PFSK-1 (cell line): ENCODE results near the gene ZNF765. TPM values are rescaled to one million over a fixed set of nuclear protein-coding genes. Genes with fewer than 3 reads are reported as not detected.
A peak's percentile ranks its signal among the peaks of the same experiment; 100 is the strongest.

Experiments used
- FOXP2 ChIP-seq: optimal IDR thresholded peaks from 2 replicates; pipeline ENCODE3; 2011; ENCODE audit warnings: borderline replicate concordance, control low read depth, inconsistent platforms; ENCODE audit not compliant: insufficient read depth; ENCODE audit errors: extremely low read length, extremely low read depth
- POLR2AphosphoS5 ChIP-seq: IDR thresholded peaks from 2 replicates; pipeline ENCODE4 v1.6.1; 2012; ENCODE audit warnings: low read depth, mild to moderate bottlenecking, control low read depth, low read length, moderate library complexity
- SIN3A ChIP-seq: IDR thresholded peaks from 2 replicates; pipeline ENCODE4 v1.6.1; 2012; ENCODE audit warnings: mild to moderate bottlenecking, low read length, moderate library complexity, borderline replicate concordance; ENCODE audit not compliant: insufficient read depth
- TAF1 ChIP-seq: IDR thresholded peaks from 2 replicates; pipeline ENCODE4 v1.6.1; 2012; ENCODE audit warnings: low read length, control low read depth, borderline replicate concordance; ENCODE audit not compliant: insufficient read depth
- polyA plus RNA-seq: library from polyadenylated mRNA; unstranded; fragments of >200 nt; gene quantifications from one replicate; pipeline ENCODE4 v1.2.1, GENCODE V29; 2012; ENCODE audit warnings: low read depth, missing spikeins; ENCODE audit not compliant: insufficient read length
- TF ChIP-seq, protein P1 (sequence below), 2 experiments: IDR thresholded peaks; 2 replicates each; pipeline versions ENCODE4 v1.6.1 to v1.8.0; 2011 to 2012; ENCODE audit warnings: low read depth in 2 of 2, low read length in 2 of 2, control low read depth in 1 of 2, inconsistent platforms in 1 of 2, mild to moderate bottlenecking in 1 of 2, moderate library complexity in 1 of 2; ENCODE audit not compliant: insufficient read depth in 1 of 2

The ZNF765 gene
- 2.0 TPM for polyA plus RNA-seq

DNA sequence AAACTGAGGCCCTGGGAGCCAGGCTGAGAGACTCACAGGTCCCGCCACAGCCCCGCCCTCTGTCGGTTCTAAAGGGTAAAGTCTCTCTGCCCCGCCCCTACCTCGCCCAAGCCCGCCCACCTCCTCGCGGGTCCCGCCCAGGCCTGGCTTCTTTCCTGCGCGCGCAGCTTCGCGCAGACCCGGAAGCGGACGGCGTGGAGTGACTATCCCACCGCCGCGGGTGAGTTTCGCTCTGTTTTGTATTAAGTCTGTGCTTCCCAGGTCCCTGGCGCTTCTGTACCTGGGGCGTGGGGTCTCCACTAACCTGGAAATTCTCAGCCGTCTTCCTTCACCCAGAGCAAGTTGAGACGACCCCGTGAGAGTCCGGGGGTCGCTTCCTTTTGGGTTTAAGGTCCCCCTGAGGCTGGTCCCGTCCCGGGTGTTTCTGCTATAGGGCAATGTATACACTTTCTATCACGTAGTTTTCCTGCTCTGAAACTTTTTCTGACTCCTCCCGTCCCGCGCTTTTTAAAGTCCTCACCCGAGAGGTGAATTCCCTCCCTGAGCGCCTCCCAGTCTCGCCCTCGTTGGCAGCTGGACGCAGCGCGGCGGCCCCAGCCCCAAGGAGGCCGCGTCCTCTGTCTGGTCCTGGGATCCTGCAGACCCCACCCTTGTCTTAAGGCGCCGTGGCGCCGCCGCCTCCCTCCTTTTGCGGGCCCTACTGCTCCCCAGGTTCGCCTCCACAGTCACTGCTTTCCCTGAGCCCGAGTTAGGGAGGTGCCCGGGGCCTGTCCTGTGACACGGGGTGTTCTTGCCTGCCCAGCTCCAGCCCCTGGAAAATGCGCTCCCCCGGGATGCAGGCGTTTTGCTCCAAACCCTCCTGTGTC lies at the start of gene ZNF765:
Gene ZNF765 (plus strand): TSS at position 176 of the 866 bp plus-strand sequence. CDS start 2,867 bp downstream, outside the sequence.
- peak; percentile 81 for TF ChIP-seq POLR2AphosphoS5
- peak; percentile 67; the same call in 1 of the 2 replicates for TF ChIP-seq SIN3A
- TF ChIP-seq, protein P1, sequence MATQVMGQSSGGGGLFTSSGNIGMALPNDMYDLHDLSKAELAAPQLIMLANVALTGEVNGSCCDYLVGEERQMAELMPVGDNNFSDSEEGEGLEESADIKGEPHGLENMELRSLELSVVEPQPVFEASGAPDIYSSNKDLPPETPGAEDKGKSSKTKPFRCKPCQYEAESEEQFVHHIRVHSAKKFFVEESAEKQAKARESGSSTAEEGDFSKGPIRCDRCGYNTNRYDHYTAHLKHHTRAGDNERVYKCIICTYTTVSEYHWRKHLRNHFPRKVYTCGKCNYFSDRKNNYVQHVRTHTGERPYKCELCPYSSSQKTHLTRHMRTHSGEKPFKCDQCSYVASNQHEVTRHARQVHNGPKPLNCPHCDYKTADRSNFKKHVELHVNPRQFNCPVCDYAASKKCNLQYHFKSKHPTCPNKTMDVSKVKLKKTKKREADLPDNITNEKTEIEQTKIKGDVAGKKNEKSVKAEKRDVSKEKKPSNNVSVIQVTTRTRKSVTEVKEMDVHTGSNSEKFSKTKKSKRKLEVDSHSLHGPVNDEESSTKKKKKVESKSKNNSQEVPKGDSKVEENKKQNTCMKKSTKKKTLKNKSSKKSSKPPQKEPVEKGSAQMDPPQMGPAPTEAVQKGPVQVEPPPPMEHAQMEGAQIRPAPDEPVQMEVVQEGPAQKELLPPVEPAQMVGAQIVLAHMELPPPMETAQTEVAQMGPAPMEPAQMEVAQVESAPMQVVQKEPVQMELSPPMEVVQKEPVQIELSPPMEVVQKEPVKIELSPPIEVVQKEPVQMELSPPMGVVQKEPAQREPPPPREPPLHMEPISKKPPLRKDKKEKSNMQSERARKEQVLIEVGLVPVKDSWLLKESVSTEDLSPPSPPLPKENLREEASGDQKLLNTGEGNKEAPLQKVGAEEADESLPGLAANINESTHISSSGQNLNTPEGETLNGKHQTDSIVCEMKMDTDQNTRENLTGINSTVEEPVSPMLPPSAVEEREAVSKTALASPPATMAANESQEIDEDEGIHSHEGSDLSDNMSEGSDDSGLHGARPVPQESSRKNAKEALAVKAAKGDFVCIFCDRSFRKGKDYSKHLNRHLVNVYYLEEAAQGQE (IDR thresholded peaks at IDR 0.05; ENCODE audit: insufficient read depth in 1 of 2, low read depth in 2 of 2, low read length in 2 of 2), result no peak
- peak; percentile 70; the same call in 1 of the 2 replicates for TF ChIP-seq TAF1
- TF ChIP-seq FOXP2, result no peak

DNA sequence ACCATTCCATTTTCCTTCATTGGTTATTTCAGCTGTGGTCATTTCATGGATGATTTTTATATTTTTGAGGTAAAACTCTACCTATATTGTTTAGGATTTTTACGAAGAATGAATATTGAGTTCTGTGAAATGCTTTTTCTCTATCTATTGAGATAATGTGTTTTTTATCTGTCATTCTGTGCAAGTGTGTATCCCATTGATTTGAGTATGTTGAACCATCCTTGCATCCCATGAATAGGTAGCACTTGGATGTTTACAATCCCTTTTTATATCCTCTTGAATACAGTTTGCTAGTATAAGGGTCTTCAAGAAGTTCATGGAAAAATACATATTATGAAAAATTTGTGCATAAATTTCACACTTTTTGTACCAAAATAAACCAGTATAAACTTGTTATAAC lies 39.2 kb upstream of the ZNF765 start:
- TF ChIP-seq POLR2AphosphoS5, result no peak
- no peak for TF ChIP-seq TAF1
- no peak for TF ChIP-seq FOXP2
- no peak for TF ChIP-seq SIN3A
- TF ChIP-seq, protein P1 (IDR thresholded peaks at IDR 0.05; ENCODE audit: insufficient read depth in 1 of 2, low read depth in 2 of 2, low read length in 2 of 2), result no peak

DNA sequence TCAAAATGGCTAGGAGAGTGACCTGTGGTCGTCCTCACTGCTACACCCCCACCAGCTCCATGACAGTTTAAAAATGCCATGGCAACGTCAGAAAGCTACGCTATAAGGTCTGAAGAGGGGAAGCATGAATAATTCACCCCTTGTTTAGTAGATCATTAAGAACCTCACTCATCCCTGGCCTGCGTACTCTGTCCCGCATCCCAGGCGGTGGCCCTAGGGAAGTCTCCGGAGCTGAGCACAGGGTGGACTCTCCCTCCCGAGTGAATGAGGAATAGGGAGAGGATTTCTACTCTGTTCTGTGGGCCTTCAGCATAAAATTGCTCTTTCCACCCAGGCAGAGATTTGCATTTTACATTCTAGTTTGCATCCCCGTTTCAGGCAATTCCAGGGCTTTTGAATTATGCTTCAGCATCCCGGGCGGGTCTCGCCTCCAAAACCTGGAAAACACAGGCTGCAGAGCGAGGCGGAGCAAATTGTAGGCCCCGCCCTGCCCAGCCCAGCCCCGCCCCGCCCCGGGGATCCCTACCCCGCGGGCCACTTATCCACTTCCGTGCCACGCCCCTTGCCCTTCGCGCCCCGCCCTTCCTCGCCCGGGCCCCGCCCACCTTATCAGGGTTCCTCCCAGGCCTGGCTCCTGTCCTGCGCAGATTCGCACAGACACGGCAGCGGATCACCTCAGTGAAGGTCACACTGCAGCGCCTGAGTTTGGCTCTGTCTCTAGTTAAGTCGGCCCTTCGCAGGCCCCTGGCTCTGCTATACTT lies 36.9 kb upstream of the ZNF765 start:
- TF ChIP-seq, protein P1 (IDR thresholded peaks at IDR 0.05; ENCODE audit: insufficient read depth in 1 of 2, low read depth in 2 of 2, low read length in 2 of 2), result no peak
- TF ChIP-seq SIN3A (no peak), TAF1 (no peak), POLR2AphosphoS5 (no peak), FOXP2 (no peak)

- TF ChIP-seq SIN3A (no peak), POLR2AphosphoS5 (peak; percentile 52; the same call in 1 of the 2 replicates), FOXP2 (no peak), TAF1 (no peak)
- TF ChIP-seq, protein P1 (IDR thresholded peaks at IDR 0.05; ENCODE audit: insufficient read depth in 1 of 2, low read depth in 2 of 2, low read length in 2 of 2), result no peak
Observed at GRCh38 chr19:53365134-53365898, 29.6 kb upstream of the ZNF765 start, which contains the start of gene ZNF525. ZNF525 (plus strand) TSS chr19:53365705; CDS start chr19:53372282, 6,577 bp downstream.
